ENCODE data around the gene RXYLT1. TPM values are rescaled to one million over a fixed set of nuclear protein-coding genes. Genes with fewer than 3 reads are reported as not detected.

The RXYLT1 gene
- total and polyA plus RNA-seq, 4 donors = 18.3 to 27.7 (median 23.7) TPM

- H3K9me3 ChIP-seq (ENCODE audit: control insufficient read depth, insufficient read depth, low read length) = no peaks in the 10 kb centered on the region
- H3K4me1 ChIP-seq (ENCODE audit: control insufficient read depth, insufficient read depth, low read length) = peaks cover 17% of the 10 kb centered on the region
- no peaks in the 10 kb centered on the region for H3K27me3 ChIP-seq (ENCODE audit: control insufficient read depth, insufficient read depth, low read length)
- H3K27ac ChIP-seq (ENCODE audit: low read depth, low read length) = peak overlapping the region; percentile 89
- H3K36me3 ChIP-seq (ENCODE audit: control insufficient read depth, insufficient read depth, low read length) = no peaks in the 10 kb centered on the region
- H3K4me3 ChIP-seq (ENCODE audit: low read depth, low read length) = peak overlapping the region; percentile 85
- peak in 2 of 6 donors; percentile 46 to 57 for DNase-seq (ENCODE audit: low read depth in 4 of 6, low spot score in 6 of 6)
- 0% methylated on average over 1 of the region's 2 CpGs for WGBS (ENCODE audit: insufficient coverage)
Measured at GRCh38 chr12:63845726-63846125, 66.0 kb downstream of the RXYLT1 start.

DNA sequence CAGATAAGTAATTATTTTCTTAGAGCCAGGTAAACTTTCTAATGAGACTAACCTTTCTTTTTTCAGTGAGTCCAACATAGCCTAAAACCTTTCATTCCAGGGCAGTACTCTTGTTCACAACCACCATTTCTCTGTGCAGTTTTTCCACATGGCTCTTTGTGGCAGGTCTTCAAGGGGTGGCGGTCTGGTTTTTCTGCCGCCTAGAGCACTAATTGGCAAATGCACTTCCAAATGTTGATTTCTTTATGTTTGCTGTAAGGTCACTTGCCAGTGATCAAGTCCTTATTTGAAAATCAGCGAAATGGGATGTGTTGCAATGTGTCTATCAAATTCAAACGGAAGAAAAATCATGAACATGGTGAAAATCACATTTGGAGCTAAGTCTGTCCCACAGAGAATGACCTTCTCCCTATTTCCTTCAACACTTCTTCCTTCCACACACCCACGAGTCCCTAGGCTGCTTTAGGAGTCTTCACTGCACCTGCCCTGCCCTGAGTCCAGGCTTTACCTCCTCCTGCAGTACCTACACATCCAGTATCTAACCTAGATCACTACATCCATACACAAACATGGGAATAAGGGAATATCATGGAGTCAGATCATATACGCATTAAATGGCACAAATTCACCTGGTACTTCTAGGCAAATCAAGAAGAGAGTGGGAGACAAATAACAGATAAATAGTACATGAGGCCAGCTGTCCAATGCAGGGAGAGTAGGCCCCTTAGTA lies 66.7 kb downstream of the RXYLT1 start:
- Histone ChIP-seq H3K9me3 (ENCODE audit: control insufficient read depth, insufficient read depth, low read length) (no peaks in the 10 kb centered on the region), H3K4me3 (ENCODE audit: low read depth, low read length) (peak overlapping the region; percentile 85), H3K27ac (ENCODE audit: low read depth, low read length) (no peak overlapping the region), H3K27me3 (ENCODE audit: control insufficient read depth, insufficient read depth, low read length) (no peaks in the 10 kb centered on the region), H3K36me3 (ENCODE audit: control insufficient read depth, insufficient read depth, low read length) (no peaks in the 10 kb centered on the region), H3K4me1 (ENCODE audit: control insufficient read depth, insufficient read depth, low read length) (peaks cover 19% of the 10 kb centered on the region)
- WGBS (ENCODE audit: insufficient coverage) = 67% methylated on average over 3 of the region's 6 CpGs
- peak in 2 of 6 donors; percentile 65 to 68 for DNase-seq (ENCODE audit: low read depth in 4 of 6, low spot score in 6 of 6)

DNA sequence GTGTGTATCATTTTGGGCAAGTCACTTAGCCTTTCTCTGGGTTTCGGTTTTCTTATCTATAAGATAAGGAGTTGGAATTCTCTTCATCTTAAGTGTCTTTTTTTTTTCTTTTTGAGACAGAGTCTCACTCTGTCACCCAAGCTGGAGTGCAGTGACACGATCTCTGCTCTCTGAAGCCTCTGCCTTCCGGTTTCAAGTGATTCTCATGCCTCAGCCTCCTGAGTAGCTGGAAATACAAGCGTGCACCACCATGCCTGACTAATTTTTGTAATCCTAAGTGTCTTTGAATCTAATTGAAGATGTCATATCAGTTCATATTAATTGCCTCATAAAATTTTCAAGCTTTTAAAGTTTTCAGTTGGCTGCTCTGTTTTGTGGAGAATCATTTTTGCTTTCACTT lies 68.7 kb downstream of the RXYLT1 start:
- DNase-seq (ENCODE audit: low read depth in 4 of 6, low spot score in 6 of 6) = no peak
- Histone ChIP-seq H3K9me3 (ENCODE audit: control insufficient read depth, insufficient read depth, low read length) (no peaks in the 10 kb centered on the region), H3K27me3 (ENCODE audit: control insufficient read depth, insufficient read depth, low read length) (no peaks in the 10 kb centered on the region), H3K36me3 (ENCODE audit: control insufficient read depth, insufficient read depth, low read length) (no peaks in the 10 kb centered on the region), H3K27ac (ENCODE audit: low read depth, low read length) (no peak overlapping the region), H3K4me3 (ENCODE audit: low read depth, low read length) (no peak overlapping the region), H3K4me1 (ENCODE audit: control insufficient read depth, insufficient read depth, low read length) (peaks cover 19% of the 10 kb centered on the region)
- no CpG with 5 or more reads among the region's 4 CpGs for WGBS (ENCODE audit: insufficient coverage)

DNA sequence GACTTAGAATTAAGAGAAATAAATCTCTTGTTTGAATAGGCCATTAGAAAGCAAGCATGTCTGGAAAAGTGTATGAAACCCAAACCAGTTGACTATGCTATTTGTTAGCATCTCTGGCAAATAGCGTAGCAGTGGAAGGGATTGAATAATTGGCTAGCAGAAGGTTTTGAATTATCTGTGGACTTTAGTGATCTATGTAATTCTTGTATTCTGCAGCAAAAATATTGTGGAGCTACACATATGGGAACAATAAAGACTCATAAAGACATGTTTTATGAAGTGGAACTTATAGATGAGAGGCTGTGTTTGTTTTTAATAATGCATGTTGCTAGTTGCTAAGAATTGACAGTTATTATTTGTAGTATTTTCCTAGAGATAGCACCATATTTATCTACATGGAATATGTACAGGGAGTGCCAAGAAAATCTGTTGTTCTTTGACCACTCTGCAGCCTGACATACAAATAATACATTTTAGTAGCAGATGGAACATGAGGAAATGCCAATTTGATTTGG lies 69.5 kb downstream of the RXYLT1 start:
- Histone ChIP-seq H3K4me1 (ENCODE audit: control insufficient read depth, insufficient read depth, low read length) (peaks cover 19% of the 10 kb centered on the region), H3K27ac (ENCODE audit: low read depth, low read length) (no peak overlapping the region), H3K36me3 (ENCODE audit: control insufficient read depth, insufficient read depth, low read length) (no peaks in the 10 kb centered on the region), H3K9me3 (ENCODE audit: control insufficient read depth, insufficient read depth, low read length) (no peaks in the 10 kb centered on the region), H3K4me3 (ENCODE audit: low read depth, low read length) (no peak overlapping the region), H3K27me3 (ENCODE audit: control insufficient read depth, insufficient read depth, low read length) (no peaks in the 10 kb centered on the region)
- DNase-seq (ENCODE audit: low read depth in 4 of 6, low spot score in 6 of 6) = peak in 2 of 6 donors; percentile 26 to 61
- 29% methylated on average over 1 of the region's 1 CpG for WGBS (ENCODE audit: insufficient coverage)

DNA sequence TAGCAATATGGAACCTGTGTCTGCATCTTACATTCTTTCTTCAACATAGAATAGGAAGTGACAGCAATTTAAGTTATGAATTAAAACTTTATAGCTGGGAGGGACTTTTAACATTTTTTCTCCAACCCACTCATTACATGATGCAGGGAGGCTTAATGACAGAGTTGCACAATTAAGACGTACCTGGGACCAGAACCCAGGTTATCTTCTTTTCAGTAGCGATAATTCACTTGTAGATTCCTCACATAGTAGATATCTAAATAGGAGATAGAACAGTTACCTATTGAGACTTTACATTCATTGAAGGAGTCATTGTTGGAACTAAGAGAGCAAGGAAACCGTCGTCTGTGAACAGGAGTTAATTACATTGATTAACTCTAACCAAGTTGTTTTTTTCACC lies 69.9 kb downstream of the RXYLT1 start:
- Histone ChIP-seq H3K36me3 (ENCODE audit: control insufficient read depth, insufficient read depth, low read length) (no peaks in the 10 kb centered on the region), H3K27me3 (ENCODE audit: control insufficient read depth, insufficient read depth, low read length) (no peaks in the 10 kb centered on the region), H3K9me3 (ENCODE audit: control insufficient read depth, insufficient read depth, low read length) (no peaks in the 10 kb centered on the region), H3K4me1 (ENCODE audit: control insufficient read depth, insufficient read depth, low read length) (peaks cover 19% of the 10 kb centered on the region), H3K27ac (ENCODE audit: low read depth, low read length) (no peak overlapping the region), H3K4me3 (ENCODE audit: low read depth, low read length) (no peak overlapping the region)
- DNase-seq (ENCODE audit: low read depth in 4 of 6, low spot score in 6 of 6) = no peak
- no CpG with 5 or more reads among the region's 4 CpGs for WGBS (ENCODE audit: insufficient coverage)

DNA sequence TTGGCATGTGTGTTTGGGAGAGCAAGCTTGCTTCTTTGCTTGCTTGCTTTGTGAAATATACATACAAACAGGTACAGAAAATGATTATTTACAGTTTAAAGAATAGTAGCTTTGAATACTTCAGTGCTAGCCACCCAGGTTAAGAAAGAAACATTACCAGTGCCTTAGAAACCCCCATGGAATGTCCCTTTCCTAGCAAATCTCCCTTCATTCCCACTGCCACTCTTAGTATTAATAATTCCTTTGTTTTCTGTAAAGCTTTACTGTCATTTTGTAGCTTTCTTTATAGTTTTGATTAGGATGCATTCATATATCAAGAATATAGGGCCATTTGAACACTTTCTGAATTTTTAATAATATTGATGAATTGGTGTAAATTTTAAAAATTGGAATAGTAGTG lies 74.3 kb downstream of the RXYLT1 start:
- Histone ChIP-seq H3K4me3 (ENCODE audit: low read depth, low read length) (no peak overlapping the region), H3K4me1 (ENCODE audit: control insufficient read depth, insufficient read depth, low read length) (peaks cover 8% of the 10 kb centered on the region), H3K36me3 (ENCODE audit: control insufficient read depth, insufficient read depth, low read length) (no peaks in the 10 kb centered on the region), H3K27me3 (ENCODE audit: control insufficient read depth, insufficient read depth, low read length) (no peaks in the 10 kb centered on the region), H3K9me3 (ENCODE audit: control insufficient read depth, insufficient read depth, low read length) (no peaks in the 10 kb centered on the region), H3K27ac (ENCODE audit: low read depth, low read length) (no peak overlapping the region)
- no peak for DNase-seq (ENCODE audit: low read depth in 4 of 6, low spot score in 6 of 6)

- Histone ChIP-seq H3K4me1 (ENCODE audit: control insufficient read depth, insufficient read depth, low read length) (peaks cover 7% of the 10 kb centered on the region), H3K4me3 (ENCODE audit: low read depth, low read length) (no peak overlapping the region), H3K9me3 (ENCODE audit: control insufficient read depth, insufficient read depth, low read length) (no peaks in the 10 kb centered on the region), H3K36me3 (ENCODE audit: control insufficient read depth, insufficient read depth, low read length) (no peaks in the 10 kb centered on the region), H3K27me3 (ENCODE audit: control insufficient read depth, insufficient read depth, low read length) (no peaks in the 10 kb centered on the region), H3K27ac (ENCODE audit: low read depth, low read length) (no peak overlapping the region)
- no peak for DNase-seq (ENCODE audit: low read depth in 4 of 6, low spot score in 6 of 6)
- no CpG with 5 or more reads among the region's 3 CpGs for WGBS (ENCODE audit: insufficient coverage)
Measured at GRCh38 chr12:63855299-63855698, 75.6 kb downstream of the RXYLT1 start.

- H3K36me3 ChIP-seq (ENCODE audit: control insufficient read depth, insufficient read depth, low read length) = no peaks in the 10 kb centered on the region
- H3K9me3 ChIP-seq (ENCODE audit: control insufficient read depth, insufficient read depth, low read length) = no peaks in the 10 kb centered on the region
- WGBS (ENCODE audit: insufficient coverage) = no CpG with 5 or more reads among the region's 6 CpGs
- no peak overlapping the region for H3K27ac ChIP-seq (ENCODE audit: low read depth, low read length)
- H3K27me3 ChIP-seq (ENCODE audit: control insufficient read depth, insufficient read depth, low read length) = no peaks in the 10 kb centered on the region
- no peak overlapping the region for H3K4me3 ChIP-seq (ENCODE audit: low read depth, low read length)
- no peak for DNase-seq (ENCODE audit: low read depth in 4 of 6, low spot score in 6 of 6)
- no peaks in the 10 kb centered on the region for H3K4me1 ChIP-seq (ENCODE audit: control insufficient read depth, insufficient read depth, low read length)
Measured at GRCh38 chr12:63857771-63858670, 78.3 kb downstream of the RXYLT1 start.

Data from spinal cord (tissue), 10 donors.